DND-41 (cell line): ENCODE data around the gene GPC5.

Source experiments
- ATAC-seq: fragments of 200-7000 bp; cut with Tn5 transposase; 3 replicates; pipeline ENCODE4 v1.9.1; 2021; ENCODE audit warnings: low read depth; ENCODE audit not compliant: insufficient read depth
- DNase-seq: peaks from one replicate; pipeline ENCODE4 v3.0.0-alpha.2; 2020
- H2AFZ ChIP-seq: 2 replicates; pipeline ENCODE4 v1.6.0; 2012; ENCODE audit warnings: low read depth, low read length
- H3K27ac ChIP-seq: 2 replicates; pipeline ENCODE4 v1.5.1; 2012; ENCODE audit warnings: low read length, inconsistent platforms
- H3K27me3 ChIP-seq: fragments of 200-600 bp; sonication (generic); 2 replicates; pipeline ENCODE4 v1.6.0; 2012; ENCODE audit warnings: low read length, mild to moderate bottlenecking, inconsistent platforms; ENCODE audit not compliant: insufficient read depth, poor library complexity
- H3K36me3 ChIP-seq: 2 replicates; pipeline ENCODE4 v1.5.1; 2012; ENCODE audit warnings: low read length, inconsistent platforms; ENCODE audit not compliant: insufficient read depth
- H3K4me1 ChIP-seq: 2 replicates; pipeline ENCODE4 v1.5.1; 2012; ENCODE audit warnings: mild to moderate bottlenecking, low read length; ENCODE audit not compliant: insufficient read depth
- H3K4me2 ChIP-seq: 2 replicates; pipeline ENCODE4 v1.6.0; 2012; ENCODE audit warnings: mild to moderate bottlenecking, moderate library complexity, low read length, inconsistent platforms; ENCODE audit not compliant: insufficient read depth
- H3K4me3 ChIP-seq, 2 experiments: fragments of 200-600 bp in 1 of 2; shearing (Covaris generic) in 1 of 2; 2 replicates each; pipeline ENCODE4 v1.5.1; 2012 to 2016; ENCODE audit warnings: inconsistent platforms in 2 of 2, low read length in 2 of 2, mild to moderate bottlenecking in 2 of 2, low read depth in 1 of 2, moderate library complexity in 1 of 2
- H3K79me2 ChIP-seq: 2 replicates; pipeline ENCODE4 v1.6.0; 2012; ENCODE audit warnings: low read length, inconsistent platforms; ENCODE audit not compliant: insufficient read depth
- H3K9ac ChIP-seq: 2 replicates; pipeline ENCODE4 v1.6.0; 2012; ENCODE audit warnings: low read depth, mild to moderate bottlenecking, inconsistent platforms, low read length, moderate library complexity
- H3K9me3 ChIP-seq: 2 replicates; pipeline ENCODE4 v1.5.1; 2012; ENCODE audit warnings: low read length, moderate library complexity, mild to moderate bottlenecking, inconsistent platforms; ENCODE audit not compliant: insufficient read depth, severe bottlenecking
- H4K20me1 ChIP-seq: 2 replicates; pipeline ENCODE4 v1.6.0; 2012; ENCODE audit warnings: low read length; ENCODE audit not compliant: insufficient read depth
- EZH2 ChIP-seq: IDR thresholded peaks from 3 replicates; pipeline ENCODE4 v1.6.1; 2012; ENCODE audit warnings: borderline replicate concordance, low read depth, mild to moderate bottlenecking, moderate library complexity, low read length, inconsistent platforms; ENCODE audit not compliant: severe bottlenecking
- TF ChIP-seq, protein P1 (sequence below): IDR thresholded peaks from 2 replicates; pipeline ENCODE4 v1.5.1; 2012; ENCODE audit warnings: borderline replicate concordance, low read length, moderate library complexity, mild to moderate bottlenecking; ENCODE audit not compliant: poor library complexity, severe bottlenecking; ENCODE audit errors: extremely low read depth

GPC5 gene

DNA sequence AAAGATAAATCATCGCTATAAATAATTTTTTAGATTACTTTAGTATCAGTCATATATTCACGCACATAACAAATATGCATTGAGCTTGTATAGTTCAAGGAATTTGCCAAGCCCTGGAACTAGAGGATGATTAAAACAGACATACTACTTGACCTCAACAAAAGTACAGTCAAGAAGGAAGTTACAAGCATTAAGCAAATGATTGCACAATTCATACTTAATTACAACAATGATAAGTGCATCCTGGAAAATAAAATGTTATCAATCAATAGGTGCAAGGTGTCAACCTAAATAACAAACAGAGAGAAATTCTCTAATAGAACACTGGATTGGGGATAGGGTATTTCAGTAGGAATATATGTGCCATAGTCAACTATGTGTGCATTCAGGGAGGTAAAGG, 491.2 kb downstream of the GPC5 start:
- no peak overlapping the region for H3K4me3 ChIP-seq

DNA sequence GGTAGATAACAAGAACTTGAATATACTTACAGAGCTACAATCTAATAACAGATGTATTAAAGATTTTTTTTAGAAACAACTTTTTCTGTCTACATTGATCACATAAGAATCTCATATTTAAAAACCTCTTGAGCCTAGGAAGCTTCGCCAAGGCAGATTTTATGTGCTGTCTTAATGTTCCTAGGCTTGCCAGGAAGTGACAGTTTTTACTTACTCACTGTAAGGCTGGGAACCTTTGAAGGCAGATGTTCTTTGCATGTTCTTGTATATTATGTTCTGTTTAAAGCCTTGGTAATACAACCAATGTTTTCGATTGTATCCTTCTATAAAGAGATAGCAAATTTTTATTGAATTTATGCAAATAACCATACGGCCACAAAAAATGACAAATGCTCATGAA, 492.7 kb downstream of the GPC5 start:
- Histone ChIP-seq H3K36me3 (no peaks in the 10 kb centered on the region), H3K27ac (no peak overlapping the region), H2AFZ (no peak overlapping the region), H3K4me2 (no peak overlapping the region), H3K9me3 (no peaks in the 10 kb centered on the region), H3K9ac (no peak overlapping the region), H3K79me2 (no peaks in the 10 kb centered on the region), H3K27me3 (no peaks in the 10 kb centered on the region), H3K4me3 (no peak overlapping the region), H4K20me1 (no peaks in the 10 kb centered on the region), H3K4me1 (no peaks in the 10 kb centered on the region)
- no peak for TF ChIP-seq EZH2
- TF ChIP-seq, protein P1, sequence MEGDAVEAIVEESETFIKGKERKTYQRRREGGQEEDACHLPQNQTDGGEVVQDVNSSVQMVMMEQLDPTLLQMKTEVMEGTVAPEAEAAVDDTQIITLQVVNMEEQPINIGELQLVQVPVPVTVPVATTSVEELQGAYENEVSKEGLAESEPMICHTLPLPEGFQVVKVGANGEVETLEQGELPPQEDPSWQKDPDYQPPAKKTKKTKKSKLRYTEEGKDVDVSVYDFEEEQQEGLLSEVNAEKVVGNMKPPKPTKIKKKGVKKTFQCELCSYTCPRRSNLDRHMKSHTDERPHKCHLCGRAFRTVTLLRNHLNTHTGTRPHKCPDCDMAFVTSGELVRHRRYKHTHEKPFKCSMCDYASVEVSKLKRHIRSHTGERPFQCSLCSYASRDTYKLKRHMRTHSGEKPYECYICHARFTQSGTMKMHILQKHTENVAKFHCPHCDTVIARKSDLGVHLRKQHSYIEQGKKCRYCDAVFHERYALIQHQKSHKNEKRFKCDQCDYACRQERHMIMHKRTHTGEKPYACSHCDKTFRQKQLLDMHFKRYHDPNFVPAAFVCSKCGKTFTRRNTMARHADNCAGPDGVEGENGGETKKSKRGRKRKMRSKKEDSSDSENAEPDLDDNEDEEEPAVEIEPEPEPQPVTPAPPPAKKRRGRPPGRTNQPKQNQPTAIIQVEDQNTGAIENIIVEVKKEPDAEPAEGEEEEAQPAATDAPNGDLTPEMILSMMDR, result no peak
- no peak for DNase-seq
- no peak for ATAC-seq

More for the DNA sequence above, 491.2 kb downstream of the GPC5 start:
- Histone ChIP-seq H3K27ac (no peak overlapping the region), H2AFZ (no peak overlapping the region), H3K4me2 (no peak overlapping the region), H3K36me3 (no peaks in the 10 kb centered on the region), H3K27me3 (no peaks in the 10 kb centered on the region), H3K79me2 (no peaks in the 10 kb centered on the region), H3K9ac (no peak overlapping the region), H4K20me1 (no peaks in the 10 kb centered on the region), H3K9me3 (no peaks in the 10 kb centered on the region), H3K4me1 (no peaks in the 10 kb centered on the region)
- no peak for ATAC-seq
- no peak for TF ChIP-seq EZH2
- TF ChIP-seq, protein P1, result no peak
- DNase-seq, result no peak

DNA sequence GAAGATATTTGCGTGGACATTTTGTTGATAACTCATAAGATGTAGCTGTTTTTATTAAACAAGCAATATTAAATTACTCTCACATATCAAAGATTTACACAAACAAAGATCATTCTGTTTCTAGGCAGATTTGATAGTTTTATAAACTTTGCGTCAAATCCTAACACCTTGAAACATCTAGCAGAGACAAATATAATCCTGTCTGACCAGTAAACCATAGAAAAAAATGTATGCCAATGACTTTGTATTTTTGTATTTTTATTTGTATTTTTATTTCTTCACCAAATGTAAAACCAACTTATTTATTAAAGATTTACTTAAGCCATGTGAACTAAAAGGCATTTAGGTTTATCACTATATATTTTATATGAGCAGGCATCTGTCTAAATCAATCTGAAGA, 494.6 kb downstream of the GPC5 start:
- ATAC-seq (no peak), DNase-seq (no peak)
- Histone ChIP-seq H2AFZ (no peak overlapping the region), H4K20me1 (no peaks in the 10 kb centered on the region), H3K9ac (no peak overlapping the region), H3K4me2 (no peak overlapping the region), H3K27me3 (no peaks in the 10 kb centered on the region), H3K79me2 (no peaks in the 10 kb centered on the region), H3K4me1 (no peaks in the 10 kb centered on the region), H3K27ac (no peak overlapping the region), H3K9me3 (no peaks in the 10 kb centered on the region), H3K36me3 (no peaks in the 10 kb centered on the region), H3K4me3 (no peak overlapping the region)
- TF ChIP-seq EZH2, result no peak
- TF ChIP-seq, protein P1, result no peak

DNA sequence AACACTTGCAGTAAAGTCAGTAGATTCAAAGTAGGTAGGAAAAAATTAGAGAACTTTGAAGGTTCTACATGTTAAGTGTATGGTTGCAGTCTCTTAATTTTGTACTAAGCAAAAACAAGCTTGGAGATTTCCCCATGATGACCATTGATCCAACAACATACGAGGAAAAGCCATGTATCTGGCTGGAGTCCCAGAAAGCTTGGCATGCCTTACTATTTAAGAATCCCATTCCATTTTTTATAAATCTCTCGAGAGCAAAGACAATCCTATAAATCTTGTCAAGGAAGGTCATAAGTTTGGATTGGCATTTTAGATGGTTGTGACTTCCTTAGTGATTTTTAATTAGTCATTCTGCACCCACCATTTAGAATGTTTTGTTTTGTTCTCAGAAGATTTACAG, 495.9 kb downstream of the GPC5 start:
- H3K9ac ChIP-seq, result no peak overlapping the region
- H3K79me2 ChIP-seq, result no peaks in the 10 kb centered on the region
- ATAC-seq, result no peak
- H3K4me1 ChIP-seq, result no peaks in the 10 kb centered on the region
- H3K9me3 ChIP-seq, result no peaks in the 10 kb centered on the region
- H3K27ac ChIP-seq, result no peak overlapping the region
- H2AFZ ChIP-seq, result no peak overlapping the region
- no peaks in the 10 kb centered on the region for H3K36me3 ChIP-seq
- TF ChIP-seq EZH2, result no peak
- TF ChIP-seq, protein P1, result no peak
- H3K4me3 ChIP-seq, result no peak overlapping the region
- no peaks in the 10 kb centered on the region for H4K20me1 ChIP-seq
- DNase-seq, result no peak
- no peak overlapping the region for H3K4me2 ChIP-seq
- H3K27me3 ChIP-seq, result no peaks in the 10 kb centered on the region
